ENCODE measurements around the gene ENO4.

Gene ENO4

GRCh38 chr10:116849248-116850057 lies at the start of gene ENO4:
Gene ENO4 (plus strand): TSS chr10:116849499. CDS start chr10:116849567, 68 bp downstream.
- no peak for DNase-seq

GRCh38 chr10:116800286-116800929 lies 48.9 kb upstream of the ENO4 start:
- DNase-seq: no peak

GRCh38 chr10:116801658-116802057 lies 47.6 kb upstream of the ENO4 start:
- no peak for DNase-seq

GRCh38 chr10:116802474-116802873 lies 46.8 kb upstream of the ENO4 start:
- no peak for DNase-seq

GRCh38 chr10:116802876-116803275 lies 46.4 kb upstream of the ENO4 start:
- DNase-seq: no peak

GRCh38 chr10:116803451-116804249 lies 45.6 kb upstream of the ENO4 start:
- no peak for DNase-seq

- no peak for DNase-seq
Observed at GRCh38 chr10:116808706-116809105, 40.6 kb upstream of the ENO4 start.

GRCh38 chr10:116809483-116810119 lies 39.7 kb upstream of the ENO4 start:
- no peak for DNase-seq

GRCh38 chr10:116810120-116810500 lies 39.2 kb upstream of the ENO4 start:
- no peak for DNase-seq

- DNase-seq: no peak
Observed at GRCh38 chr10:116810895-116811294, 38.4 kb upstream of the ENO4 start.

- no peak for DNase-seq
Observed at GRCh38 chr10:116811691-116812090, 37.6 kb upstream of the ENO4 start.

- no peak for DNase-seq
Observed at GRCh38 chr10:116815641-116816415, 33.5 kb upstream of the ENO4 start.

- DNase-seq: no peak
Observed at GRCh38 chr10:116817178-116817577, 32.1 kb upstream of the ENO4 start.

- DNase-seq: no peak
Observed at GRCh38 chr10:116817780-116818343, 31.4 kb upstream of the ENO4 start.

GRCh38 chr10:116819999-116820677 lies 29.2 kb upstream of the ENO4 start:
- DNase-seq: no peak

- no peak for DNase-seq
Observed at GRCh38 chr10:116825901-116826300, 23.4 kb upstream of the ENO4 start.

- DNase-seq: no peak
Observed at GRCh38 chr10:116826803-116827202, 22.5 kb upstream of the ENO4 start.

GRCh38 chr10:116827214-116827671 lies 22.1 kb upstream of the ENO4 start:
- DNase-seq: no peak

GRCh38 chr10:116828116-116828515 lies 21.2 kb upstream of the ENO4 start:
- DNase-seq: no peak

GRCh38 chr10:116829711-116830110 lies 19.6 kb upstream of the ENO4 start:
- DNase-seq: no peak

GRCh38 chr10:116831086-116831485 lies 18.2 kb upstream of the ENO4 start:
- DNase-seq: no peak

All from activated naive CD4-positive, alpha-beta T cell (primary cell).